GM21619 (cell line): Measurements from ENCODE around the gene FAM186B.

ENCODE experiments used
- ATAC-seq: cut with Tn5 transposase; IDR thresholded peaks from one replicate; pipeline ENCODE4 v1.9.1; 2021; ENCODE audit not compliant: unreplicated experiment

Gene FAM186B

GRCh38 chr12:49609875-49610154 is 4.4 kb upstream of the FAM186B start:
- no peak for ATAC-seq

- ATAC-seq: no peak
Measured at GRCh38 chr12:49609059-49609874, 3.8 kb upstream of the FAM186B start.

GRCh38 chr12:49604856-49605255 is 583 bp downstream of the FAM186B start:
- ATAC-seq: no peak

GRCh38 chr12:49603721-49604120 is 1.7 kb downstream of the FAM186B start:
- no peak for ATAC-seq

GRCh38 chr12:49599961-49600360 is 5.5 kb downstream of the FAM186B start:
- ATAC-seq: no peak

- no peak for ATAC-seq
Measured at GRCh38 chr12:49598527-49598926, 6.9 kb downstream of the FAM186B start.

- ATAC-seq: no peak
Measured at GRCh38 chr12:49588721-49589516, 16.5 kb downstream of the FAM186B start.

- no peak for ATAC-seq
Measured at GRCh38 chr12:49588281-49588680, 17.2 kb downstream of the FAM186B start.

GRCh38 chr12:49587174-49587908 is 18.1 kb downstream of the FAM186B start:
- no peak for ATAC-seq

GRCh38 chr12:49585477-49586459 is 19.7 kb downstream of the FAM186B start:
- ATAC-seq: no peak

- ATAC-seq: no peak
Measured at GRCh38 chr12:49584591-49584990, 20.8 kb downstream of the FAM186B start.

GRCh38 chr12:49583366-49584094 is 21.9 kb downstream of the FAM186B start:
- ATAC-seq: no peak

GRCh38 chr12:49582850-49583249 is 22.6 kb downstream of the FAM186B start:
- no peak for ATAC-seq

- ATAC-seq: no peak
Measured at GRCh38 chr12:49582201-49582600, 23.2 kb downstream of the FAM186B start.

GRCh38 chr12:49580572-49581535 is 24.6 kb downstream of the FAM186B start:
- no peak for ATAC-seq

GRCh38 chr12:49578471-49579112 is 26.8 kb downstream of the FAM186B start:
- no peak for ATAC-seq

GRCh38 chr12:49577589-49578315 is 27.7 kb downstream of the FAM186B start:
- ATAC-seq: no peak
